Esophagus (tissue), 2 donors: Measurements from ENCODE around the gene PDE11A. TPM values are rescaled to one million over a fixed set of nuclear protein-coding genes. Genes with fewer than 3 reads are reported as not detected.
"Not testable (repeated sequence)": the region's sequence is repeated elsewhere in the genome, so short reads cannot be mapped to it uniquely, and the experiment has no call there.

Source experiments
- H3K27ac ChIP-seq, 2 donors: one replicate each; pipeline ENCODE4 v1.5.1; 2013; ENCODE audit warnings: low read depth in 2 of 2, mild to moderate bottlenecking in 2 of 2, inconsistent platforms in 1 of 2, low read length in 1 of 2, moderate library complexity in 1 of 2
- H3K27me3 ChIP-seq, 2 donors: one replicate each; pipeline ENCODE4 v1.6.1; 2013; ENCODE audit warnings: low read length in 2 of 2, control low read depth in 1 of 2, mild to moderate bottlenecking in 1 of 2; ENCODE audit not compliant: insufficient read depth in 2 of 2, control insufficient read depth in 1 of 2
- H3K36me3 ChIP-seq, 2 donors: one replicate each; pipeline ENCODE4 v1.6.1; 2013; ENCODE audit warnings: low read length in 1 of 2; ENCODE audit not compliant: control insufficient read depth in 2 of 2, insufficient read depth in 2 of 2
- H3K4me1 ChIP-seq, 2 donors: one replicate each; pipeline ENCODE4 v1.6.1; 2013; ENCODE audit warnings: low read length in 1 of 2; ENCODE audit not compliant: control insufficient read depth in 2 of 2, insufficient read depth in 2 of 2
- H3K4me3 ChIP-seq, 2 donors: one replicate each; pipeline ENCODE4 v1.5.1; 2013; ENCODE audit warnings: low read length in 2 of 2, mild to moderate bottlenecking in 2 of 2, low read depth in 1 of 2, moderate library complexity in 1 of 2
- H3K9me3 ChIP-seq, 2 donors: one replicate each; pipeline ENCODE4 v1.6.1; 2013; ENCODE audit warnings: mild to moderate bottlenecking in 2 of 2, low read depth in 1 of 2, low read length in 1 of 2, moderate library complexity in 1 of 2; ENCODE audit not compliant: control insufficient read depth in 2 of 2, insufficient read depth in 1 of 2
- WGBS, 2 donors: extraction: QIAGEN DNeasy Blood & Tissue Kit; methylation state at CpG; one replicate each; pipeline ENCODE4 v1.1.7; 2013; 5-methylcytosine and 5-hydroxymethylcytosine counted together
- polyA plus RNA-seq, 2 donors: library from polyadenylated mRNA; stranded (reverse); fragments of 200-250 nt; gene quantifications; one replicate each; pipeline ENCODE4 v1.2.3, GENCODE V29; 2013
- donor health status: healthy with polysubstance abuse.
- donor health status: Bipolar disorder and iron deficiency.

PDE11A gene
- polyA plus RNA-seq, 2 donors: not detected

DNA sequence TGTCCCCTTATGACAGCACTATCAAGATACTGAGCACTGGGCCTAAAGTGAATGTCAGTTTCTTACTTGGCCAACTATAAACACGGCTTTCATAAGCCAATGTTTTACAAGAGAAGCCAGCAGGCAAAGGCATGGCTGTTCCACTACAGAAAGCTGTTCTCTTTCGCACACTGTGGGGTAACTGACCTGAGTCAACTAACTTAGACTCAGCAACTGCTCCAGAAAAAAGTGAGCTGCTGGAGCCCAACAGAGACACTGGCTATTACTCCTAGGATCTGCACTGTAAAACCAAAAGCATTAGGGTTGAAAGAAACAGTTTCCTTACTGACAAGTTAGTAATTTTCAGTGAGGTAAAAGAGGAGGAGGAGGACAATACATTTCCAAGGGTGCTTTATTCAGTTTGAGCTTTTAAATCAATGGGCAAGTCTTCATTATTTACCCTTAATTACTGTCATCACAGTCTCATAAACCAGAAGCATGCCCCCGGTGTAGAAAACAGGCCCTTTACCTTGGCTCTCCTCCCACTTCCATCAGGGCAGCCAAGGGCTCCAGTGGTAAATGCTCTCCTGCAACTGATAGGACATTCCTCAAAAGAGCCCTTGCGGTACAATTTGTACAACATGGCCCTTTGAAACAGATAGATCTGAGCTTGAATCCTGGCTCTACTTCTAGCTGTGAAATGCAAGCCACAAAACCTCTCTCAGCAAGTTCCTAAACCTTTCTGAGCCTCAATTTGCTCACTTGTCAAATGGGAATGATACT is 275.7 kb downstream of the PDE11A start:
- no peaks in the 10 kb centered on the region for H3K9me3 ChIP-seq
- no peak overlapping the region for H3K4me3 ChIP-seq
- no peaks in the 10 kb centered on the region for H3K36me3 ChIP-seq
- 71 to 80% methylated on average over 4 of the region's 4 CpGs for WGBS, 2 donors
- H3K27me3 ChIP-seq: no peaks in the 10 kb centered on the region
- no peaks in the 10 kb centered on the region for H3K4me1 ChIP-seq
- no peak overlapping the region for H3K27ac ChIP-seq

DNA sequence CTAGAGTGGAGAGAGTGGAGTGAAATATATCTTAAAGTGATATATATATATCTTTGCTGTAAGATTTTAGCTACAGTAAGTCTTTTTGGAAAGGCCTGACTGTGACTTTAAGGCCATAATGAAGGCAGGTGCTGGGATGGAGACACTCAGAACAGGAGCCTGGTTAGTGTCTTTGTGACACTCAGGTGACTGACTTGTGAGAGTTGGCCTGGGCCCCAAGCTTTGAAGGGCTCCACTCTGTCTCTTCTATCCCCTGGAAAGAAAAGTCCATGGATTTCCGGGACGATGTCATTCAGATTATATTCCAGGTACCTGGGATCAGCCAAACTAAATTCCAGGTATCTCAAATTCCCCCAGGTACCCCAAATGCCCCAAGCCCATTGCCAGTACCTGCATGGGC is 276.6 kb downstream of the PDE11A start:
- no peaks in the 10 kb centered on the region for H3K4me1 ChIP-seq
- H3K27ac ChIP-seq: no peak overlapping the region
- no peaks in the 10 kb centered on the region for H3K9me3 ChIP-seq
- H3K36me3 ChIP-seq: no peaks in the 10 kb centered on the region
- no peak overlapping the region for H3K4me3 ChIP-seq
- H3K27me3 ChIP-seq: no peaks in the 10 kb centered on the region
- WGBS, 2 donors: 90 to 95% methylated on average over 2 of the region's 2 CpGs

DNA sequence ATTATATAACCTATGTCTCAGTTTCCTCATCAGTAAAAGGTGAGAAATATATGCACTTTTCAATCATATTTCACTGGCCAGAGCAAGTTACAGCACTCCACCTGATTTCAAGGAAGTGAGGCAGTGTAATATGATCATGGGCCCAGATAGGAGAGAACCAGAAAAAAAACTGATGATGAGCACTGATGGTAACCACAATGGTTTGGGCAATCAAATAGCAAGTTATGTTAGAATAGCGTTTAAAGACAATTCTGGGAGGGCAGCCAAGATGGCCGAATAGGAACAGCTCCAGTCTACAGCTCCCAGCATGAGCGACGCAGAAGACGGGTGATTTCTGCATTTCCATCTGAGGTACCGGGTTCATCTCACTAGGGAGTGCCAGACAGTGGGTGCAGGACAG is 287.4 kb downstream of the PDE11A start:
- H3K4me1 ChIP-seq, H3K27ac ChIP-seq, H3K27me3 ChIP-seq, H3K4me3 ChIP-seq, H3K36me3 ChIP-seq, H3K9me3 ChIP-seq: not testable (repeated sequence)
- 65 to 70% methylated on average over 5 to 6 of the region's 6 CpGs for WGBS, 2 donors

DNA sequence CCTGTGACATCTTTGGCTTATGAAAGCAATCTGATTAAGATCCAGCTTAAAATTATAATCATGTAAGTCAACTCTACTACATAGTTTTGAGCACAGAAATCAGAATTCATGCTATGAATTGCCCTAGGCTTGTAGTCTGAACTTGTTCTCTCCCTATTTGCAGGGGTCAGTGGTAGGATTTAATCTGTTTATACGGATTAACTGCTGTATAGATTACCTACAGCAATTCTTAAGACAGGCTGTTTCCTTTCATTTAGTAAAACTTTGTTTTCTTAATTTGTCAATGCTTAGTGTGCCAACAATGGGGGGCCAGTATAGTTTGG is 287.9 kb downstream of the PDE11A start:
- Histone ChIP-seq H3K4me3 (no peak overlapping the region), H3K27ac (no peak overlapping the region), H3K27me3 (no peaks in the 10 kb centered on the region), H3K4me1 (no peaks in the 10 kb centered on the region), H3K36me3 (no peaks in the 10 kb centered on the region), H3K9me3 (no peaks in the 10 kb centered on the region)
- WGBS, 2 donors: 32 to 49% methylated on average over 1 of the region's 1 CpG

DNA sequence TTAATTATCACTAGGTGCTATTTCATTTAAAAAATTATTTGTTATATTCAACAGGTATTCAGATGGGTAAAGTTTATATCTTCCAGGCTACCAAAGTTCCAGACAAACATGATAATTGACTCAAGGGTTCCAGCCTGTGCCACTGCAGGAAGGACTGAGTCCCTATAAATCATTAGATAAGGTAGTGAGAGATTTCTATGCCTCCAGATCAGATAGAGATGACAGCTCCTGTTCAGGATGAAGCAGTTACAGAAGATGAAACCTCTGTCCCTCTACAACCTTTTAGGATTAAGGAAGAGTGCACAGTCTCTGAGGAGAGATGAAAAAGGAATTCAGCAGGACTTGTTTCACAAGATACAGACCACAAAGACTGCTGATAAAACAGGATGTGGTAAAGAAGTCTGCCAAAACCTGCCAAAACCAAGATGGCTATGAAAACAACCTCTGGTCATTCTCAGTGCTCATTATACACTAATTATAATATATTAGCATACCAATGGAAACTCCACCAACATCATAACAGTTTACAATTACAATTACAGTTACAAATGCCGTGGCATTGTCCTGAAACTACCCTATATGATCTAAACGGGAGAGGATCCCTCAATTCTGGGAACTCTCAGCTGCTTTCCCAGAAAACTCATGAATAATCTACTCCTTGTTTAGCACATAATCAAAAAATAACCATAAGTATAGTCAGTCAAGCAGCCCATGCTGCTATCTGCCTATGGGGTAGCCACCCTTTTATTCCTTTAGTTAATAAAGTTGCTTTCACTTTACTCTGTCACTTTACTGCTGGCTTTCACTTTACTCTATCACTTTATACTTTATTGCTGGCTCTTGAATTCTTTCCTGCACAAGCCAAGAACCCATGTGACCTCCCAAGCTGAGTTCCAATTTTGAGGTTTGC is 288.5 kb downstream of the PDE11A start:
- WGBS, 2 donors: 35 to 37% methylated on average over 2 of the region's 2 CpGs
- Histone ChIP-seq H3K27me3 (no peaks in the 10 kb centered on the region), H3K27ac (no peak overlapping the region), H3K9me3 (no peaks in the 10 kb centered on the region), H3K36me3 (no peaks in the 10 kb centered on the region), H3K4me3 (no peak overlapping the region), H3K4me1 (no peaks in the 10 kb centered on the region)

DNA sequence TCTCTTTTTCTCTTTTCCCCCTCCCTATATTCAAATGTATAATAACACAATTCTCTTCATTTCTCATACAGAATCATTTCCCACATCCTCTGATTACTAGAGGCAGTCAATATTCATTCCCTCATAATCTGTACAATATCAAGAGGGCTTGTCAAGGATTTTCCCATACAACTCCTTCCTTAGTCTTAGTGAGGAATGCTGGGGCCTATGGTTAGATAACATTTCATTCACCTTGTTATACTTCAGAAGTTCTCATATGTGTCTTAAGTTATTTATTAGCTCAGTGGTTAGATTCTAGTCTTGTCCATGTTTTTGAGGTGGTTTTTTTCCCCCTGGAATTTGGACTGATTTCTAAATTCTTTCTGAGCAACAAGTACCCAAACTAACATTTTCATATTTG is 289.5 kb downstream of the PDE11A start:
- Histone ChIP-seq H3K27me3 (no peaks in the 10 kb centered on the region), H3K4me1 (no peaks in the 10 kb centered on the region), H3K36me3 (no peaks in the 10 kb centered on the region), H3K9me3 (no peaks in the 10 kb centered on the region), H3K27ac (no peak overlapping the region), H3K4me3 (no peak overlapping the region)

DNA sequence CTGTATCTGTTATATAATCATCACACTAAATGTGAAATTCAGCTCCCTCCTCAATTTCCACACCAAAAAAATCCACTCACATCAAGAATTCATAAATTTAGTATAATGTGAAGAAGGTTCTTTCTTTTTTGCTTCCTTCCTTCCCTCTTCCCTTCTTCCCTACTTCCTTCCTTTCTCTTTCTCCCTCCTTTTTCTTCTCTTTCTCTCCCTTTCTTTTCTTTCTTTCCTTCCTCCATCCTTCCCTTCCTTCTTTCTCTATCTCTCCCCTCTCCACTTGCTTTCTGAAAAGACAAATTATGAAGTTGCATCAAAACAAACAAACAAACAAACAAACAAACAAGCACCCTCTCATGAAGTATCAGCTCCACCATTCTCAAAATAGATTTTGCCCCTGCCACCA is 290.0 kb downstream of the PDE11A start:
- Histone ChIP-seq H3K9me3 (no peaks in the 10 kb centered on the region), H3K27ac (no peak overlapping the region), H3K27me3 (no peaks in the 10 kb centered on the region), H3K4me1 (no peaks in the 10 kb centered on the region), H3K4me3 (no peak overlapping the region), H3K36me3 (no peaks in the 10 kb centered on the region)

DNA sequence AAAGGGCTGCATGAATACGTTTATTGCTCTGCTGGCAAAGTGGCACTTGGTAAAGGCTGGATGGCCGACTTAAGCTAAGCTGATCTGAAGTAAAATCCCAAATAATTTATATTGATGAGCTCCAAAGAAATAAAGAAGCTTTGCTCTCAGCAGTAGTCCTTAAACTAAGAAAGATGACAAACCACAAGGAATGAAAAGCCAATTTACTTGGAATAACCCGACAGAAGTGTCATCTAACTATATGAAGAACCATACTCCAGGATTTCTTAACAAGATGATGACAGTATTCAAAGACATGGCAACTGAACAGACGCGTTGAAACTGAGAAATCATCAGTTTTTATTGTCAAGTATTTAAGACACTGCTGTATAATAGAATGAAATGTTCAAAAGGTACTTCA is 294.1 kb downstream of the PDE11A start:
- Histone ChIP-seq H3K4me1 (no peaks in the 10 kb centered on the region), H3K27ac (no peak overlapping the region), H3K27me3 (no peaks in the 10 kb centered on the region), H3K36me3 (no peaks in the 10 kb centered on the region), H3K9me3 (no peaks in the 10 kb centered on the region), H3K4me3 (no peak overlapping the region)
- WGBS, 2 donors: 87 to 88% methylated on average over 5 of the region's 5 CpGs

DNA sequence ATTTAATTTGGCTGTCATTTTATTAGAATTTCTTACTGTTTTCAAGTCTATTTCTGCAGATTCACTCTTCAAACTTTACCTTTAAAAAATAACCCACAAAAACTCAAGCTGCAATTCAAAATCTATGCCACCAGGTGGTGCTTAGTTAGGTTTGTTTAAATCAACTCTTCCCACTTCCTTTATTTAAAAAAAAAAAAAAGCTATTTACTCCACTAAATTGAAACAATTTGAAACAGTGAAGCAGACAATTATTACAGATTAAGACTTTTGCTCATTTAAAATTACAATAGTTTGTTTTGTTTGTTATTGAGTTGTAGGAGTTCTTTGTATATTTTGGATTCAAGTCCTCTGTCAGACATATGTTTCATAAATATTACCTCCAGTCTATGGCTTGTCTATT is 300.0 kb downstream of the PDE11A start:
- H3K4me1 ChIP-seq: no peaks in the 10 kb centered on the region
- H3K4me3 ChIP-seq: no peak overlapping the region
- H3K36me3 ChIP-seq: no peaks in the 10 kb centered on the region
- no peaks in the 10 kb centered on the region for H3K9me3 ChIP-seq
- H3K27me3 ChIP-seq: no peaks in the 10 kb centered on the region
- H3K27ac ChIP-seq: no peak overlapping the region

DNA sequence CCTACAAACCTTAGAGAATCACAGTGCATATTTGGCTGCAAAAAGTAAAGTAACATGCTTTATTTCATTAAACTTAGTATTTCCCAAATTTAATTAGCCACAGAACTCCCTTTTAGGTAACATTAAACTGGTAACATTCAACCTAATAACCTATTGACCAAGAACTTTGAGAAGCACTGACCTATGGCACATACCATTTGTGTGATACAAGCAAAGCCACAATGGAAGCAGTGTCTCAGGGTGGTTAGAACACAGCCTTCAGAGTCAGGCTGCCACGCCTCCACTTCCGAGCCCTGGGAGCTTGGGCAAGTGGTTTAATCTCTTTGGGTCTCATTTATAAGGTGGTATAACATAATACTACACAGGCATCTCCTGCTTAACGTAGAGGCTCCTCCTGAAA is 301.4 kb downstream of the PDE11A start:
- Histone ChIP-seq H3K4me3 (no peak overlapping the region), H3K36me3 (no peaks in the 10 kb centered on the region), H3K27ac (no peak overlapping the region), H3K27me3 (no peaks in the 10 kb centered on the region), H3K9me3 (no peaks in the 10 kb centered on the region), H3K4me1 (no peaks in the 10 kb centered on the region)
- 76 to 86% methylated on average over 3 of the region's 3 CpGs for WGBS, 2 donors
